ENCODE results near the gene PDGFB. TPM values are rescaled to one million over a fixed set of nuclear protein-coding genes. Genes with fewer than 3 reads are reported as not detected.

PDGFB gene
- total RNA-seq, 6 donors from 2014 or later = 15.4 to 41.7 (median 24.1) TPM

DNA sequence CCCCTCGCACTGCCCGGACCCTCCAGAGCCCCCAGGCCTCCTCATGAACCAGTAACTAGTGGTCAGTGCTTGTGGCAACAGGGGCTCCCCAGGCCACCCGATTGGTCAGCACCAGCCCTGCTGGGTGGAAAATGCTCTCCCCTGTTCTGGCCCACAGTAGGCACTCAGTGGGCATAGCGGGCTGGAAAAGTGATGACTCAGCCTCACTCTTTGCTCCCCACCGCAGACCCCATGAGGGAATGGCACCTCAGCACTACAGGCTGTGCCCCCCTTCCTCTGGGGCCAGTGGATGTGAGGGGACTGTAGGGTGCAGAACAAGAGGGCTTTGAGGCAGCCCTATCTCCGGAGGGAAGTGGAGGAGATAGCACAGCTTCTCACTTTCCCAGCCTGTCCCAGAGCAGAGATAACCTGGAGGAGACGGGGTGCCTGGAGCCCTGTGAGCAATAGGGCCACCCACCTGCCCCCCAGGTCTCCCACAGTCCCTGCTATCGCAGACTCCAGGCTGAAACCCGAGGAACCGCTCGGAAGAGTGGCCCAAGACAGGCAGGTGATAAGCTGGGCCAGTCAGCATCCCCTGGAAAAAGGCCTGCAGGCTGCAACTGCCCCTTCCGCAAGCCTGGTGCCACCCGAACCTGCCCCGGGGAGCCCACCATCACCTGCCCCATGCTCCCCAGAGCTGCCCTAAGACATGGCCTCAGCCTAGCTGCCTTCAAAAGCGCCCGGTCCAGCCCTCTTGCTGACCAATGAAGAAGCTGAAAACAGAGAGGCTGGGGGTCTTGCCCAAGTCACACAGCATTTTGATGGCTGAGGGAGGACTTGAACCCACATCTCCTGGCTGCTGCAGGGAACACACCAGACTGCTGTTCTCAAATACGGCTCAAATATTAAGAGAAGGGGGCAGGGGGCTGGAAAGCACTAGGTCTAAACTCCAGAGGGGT is 29.4 kb upstream of the PDGFB start:
- no peak overlapping the region for H3K4me3 ChIP-seq
- DNase-seq (no peak), ATAC-seq (ENCODE audit: low FRiP score in 2 of 2) (no peak)
- H3K9me3 ChIP-seq = peaks cover 0 to 5% (median 0%) of the 10 kb centered on the region in 4 donors
- H3K27ac ChIP-seq = no peak overlapping the region
- no peaks in the 10 kb centered on the region for H3K36me3 ChIP-seq
- no peaks in the 10 kb centered on the region for H3K27me3 ChIP-seq
- no peak for TF ChIP-seq POLR2A (IDR thresholded peaks at IDR 0.05)
- no peak for TF ChIP-seq EP300 (IDR thresholded peaks at IDR 0.05)
- no peak for TF ChIP-seq POLR2AphosphoS5 (IDR thresholded peaks at IDR 0.05)
- TF ChIP-seq, protein P1, sequence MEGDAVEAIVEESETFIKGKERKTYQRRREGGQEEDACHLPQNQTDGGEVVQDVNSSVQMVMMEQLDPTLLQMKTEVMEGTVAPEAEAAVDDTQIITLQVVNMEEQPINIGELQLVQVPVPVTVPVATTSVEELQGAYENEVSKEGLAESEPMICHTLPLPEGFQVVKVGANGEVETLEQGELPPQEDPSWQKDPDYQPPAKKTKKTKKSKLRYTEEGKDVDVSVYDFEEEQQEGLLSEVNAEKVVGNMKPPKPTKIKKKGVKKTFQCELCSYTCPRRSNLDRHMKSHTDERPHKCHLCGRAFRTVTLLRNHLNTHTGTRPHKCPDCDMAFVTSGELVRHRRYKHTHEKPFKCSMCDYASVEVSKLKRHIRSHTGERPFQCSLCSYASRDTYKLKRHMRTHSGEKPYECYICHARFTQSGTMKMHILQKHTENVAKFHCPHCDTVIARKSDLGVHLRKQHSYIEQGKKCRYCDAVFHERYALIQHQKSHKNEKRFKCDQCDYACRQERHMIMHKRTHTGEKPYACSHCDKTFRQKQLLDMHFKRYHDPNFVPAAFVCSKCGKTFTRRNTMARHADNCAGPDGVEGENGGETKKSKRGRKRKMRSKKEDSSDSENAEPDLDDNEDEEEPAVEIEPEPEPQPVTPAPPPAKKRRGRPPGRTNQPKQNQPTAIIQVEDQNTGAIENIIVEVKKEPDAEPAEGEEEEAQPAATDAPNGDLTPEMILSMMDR (IDR thresholded peaks at IDR 0.05) = no peak
- peaks cover 9 to 30% (median 22%) of the 10 kb centered on the region in 4 donors for H3K4me1 ChIP-seq
- 88 to 89% methylated on average over 12 to 17 of the region's 17 CpGs for WGBS, 2 donors

GRCh38 chr22:39270792-39271191 is 26.0 kb upstream of the PDGFB start:
- Histone ChIP-seq H3K4me3 (no peak overlapping the region), H3K27me3 (no peaks in the 10 kb centered on the region), H3K4me1 (peaks cover 0 to 7% (median 0%) of the 10 kb centered on the region in 4 donors), H3K36me3 (no peaks in the 10 kb centered on the region), H3K9me3 (no peaks in the 10 kb centered on the region), H3K27ac (no peak overlapping the region)
- no peak for TF ChIP-seq POLR2AphosphoS5 (IDR thresholded peaks at IDR 0.05)
- TF ChIP-seq, protein P1 (IDR thresholded peaks at IDR 0.05) = no peak
- TF ChIP-seq POLR2A (IDR thresholded peaks at IDR 0.05) = no peak
- no peak for TF ChIP-seq EP300 (IDR thresholded peaks at IDR 0.05)
- 96 to 97% methylated on average over 5 to 9 of the region's 9 CpGs for WGBS, 2 donors
- DNase-seq (no peak), ATAC-seq (ENCODE audit: low FRiP score in 2 of 2) (no peak)

GRCh38 chr22:39270280-39270679 is 25.5 kb upstream of the PDGFB start:
- no peak overlapping the region for H3K4me3 ChIP-seq
- H3K36me3 ChIP-seq = no peaks in the 10 kb centered on the region
- DNase-seq = no peak
- WGBS, 2 donors = 60 to 69% methylated on average over 4 to 5 of the region's 5 CpGs
- H3K4me1 ChIP-seq = peaks cover 0 to 7% (median 0%) of the 10 kb centered on the region in 4 donors
- no peak for ATAC-seq (ENCODE audit: low FRiP score in 2 of 2)
- H3K9me3 ChIP-seq = no peaks in the 10 kb centered on the region
- no peaks in the 10 kb centered on the region for H3K27me3 ChIP-seq
- H3K27ac ChIP-seq = no peak overlapping the region
- TF ChIP-seq, protein P1 (IDR thresholded peaks at IDR 0.05) = no peak
- no peak for TF ChIP-seq POLR2A (IDR thresholded peaks at IDR 0.05)

DNA sequence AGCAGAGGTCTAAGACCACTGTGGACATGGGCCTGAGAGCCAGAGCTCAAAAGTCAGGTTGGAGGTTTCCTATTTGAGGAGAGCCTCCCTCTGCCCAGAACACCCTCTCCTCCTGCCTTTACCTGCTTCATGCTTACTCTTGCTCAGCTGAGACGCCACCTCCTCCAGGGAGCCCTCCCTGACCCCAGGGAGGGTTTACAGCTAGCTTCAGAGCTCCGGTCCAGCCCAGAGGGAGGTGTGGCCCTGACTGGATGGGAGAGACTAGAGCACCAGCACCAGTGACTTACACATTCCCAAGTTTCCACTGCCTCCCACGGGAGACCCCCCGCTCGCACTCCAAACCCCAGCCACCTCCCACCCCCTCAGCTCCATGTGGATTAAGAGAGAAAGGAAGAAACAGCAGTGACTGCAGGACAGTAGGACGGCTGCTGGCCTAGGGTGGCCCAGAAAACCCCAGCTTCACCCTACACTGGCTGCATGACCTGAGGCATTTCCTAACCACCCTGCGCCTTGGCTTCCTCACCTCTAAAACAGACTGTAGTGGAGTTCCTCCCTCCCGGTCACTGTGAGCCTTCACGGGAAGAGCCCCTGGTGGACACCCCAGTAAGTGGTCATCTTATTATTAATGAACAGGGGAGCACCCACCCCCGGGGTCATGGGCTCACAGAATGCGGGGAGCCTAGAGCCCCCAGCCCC is 24.5 kb upstream of the PDGFB start:
- Histone ChIP-seq H3K4me1 (peaks cover 0 to 7% (median 0%) of the 10 kb centered on the region in 4 donors), H3K9me3 (no peaks in the 10 kb centered on the region), H3K36me3 (no peaks in the 10 kb centered on the region), H3K27me3 (no peaks in the 10 kb centered on the region), H3K27ac (no peak overlapping the region), H3K4me3 (no peak overlapping the region)
- DNase-seq (no peak), ATAC-seq (ENCODE audit: low FRiP score in 2 of 2) (no peak)
- 75 to 77% methylated on average over 11 of the region's 11 CpGs for WGBS, 2 donors
- TF ChIP-seq POLR2AphosphoS5 (IDR thresholded peaks at IDR 0.05) (no peak), EP300 (IDR thresholded peaks at IDR 0.05) (no peak), POLR2A (IDR thresholded peaks at IDR 0.05) (no peak)
- TF ChIP-seq, protein P1 (IDR thresholded peaks at IDR 0.05) = no peak

Measured in upper lobe of left lung (tissue), 6 donors.